ENCODE measurements around the gene CNGB1. TPM values are rescaled to one million over a fixed set of nuclear protein-coding genes. Genes with fewer than 3 reads are reported as not detected.
"Not testable (repeated sequence)": the region's sequence is repeated elsewhere in the genome, so short reads cannot be mapped to it uniquely, and the experiment has no call there.

CNGB1 gene
- polyA plus RNA-seq, 1 experiment: not detected

- H3K36me3 ChIP-seq (ENCODE audit: control insufficient read depth, insufficient read depth, low read length): no peaks in the 10 kb centered on the region
- no peak overlapping the region for H3K4me3 ChIP-seq (ENCODE audit: low read depth, low read length)
- ChIA-PET POLR2A (no interaction called here), CTCF (interaction anchor here (0.6 to 1.6 kb wide), 2 partner anchors 9 to 82 kb away, joined by 4 to 5 read pairs; no protein-coding TSS in a partner anchor)
- DNase-seq (ENCODE audit: low read depth): no peak
- peaks cover 15% of the 10 kb centered on the region for H3K27me3 ChIP-seq (ENCODE audit: control insufficient read depth, insufficient read depth, low read length)
- no peak for TF ChIP-seq CTCF (IDR thresholded peaks at IDR 0.05; ENCODE audit: insufficient read depth, low read depth, low read length)
These were observed 88.7 kb downstream of the CNGB1 start for GRCh38 chr16:57882206-57882605.

- ChIA-PET CTCF (interaction anchor here (1.7 kb wide), 1 partner anchor 19 kb away, joined by 5 read pairs; no protein-coding TSS in a partner anchor), POLR2A (no interaction called here)
- TF ChIP-seq CTCF (IDR thresholded peaks at IDR 0.05; ENCODE audit: insufficient read depth, low read depth, low read length): no peak
- H3K27me3 ChIP-seq (ENCODE audit: control insufficient read depth, insufficient read depth, low read length): peaks cover 10% of the 10 kb centered on the region
- no peak for DNase-seq (ENCODE audit: low read depth)
- no peak overlapping the region for H3K4me3 ChIP-seq (ENCODE audit: low read depth, low read length)
- no peaks in the 10 kb centered on the region for H3K36me3 ChIP-seq (ENCODE audit: control insufficient read depth, insufficient read depth, low read length)
These were observed 92.3 kb downstream of the CNGB1 start for GRCh38 chr16:57878586-57878985.

- no peak for DNase-seq (ENCODE audit: low read depth)
- Histone ChIP-seq H3K4me3 (ENCODE audit: low read depth, low read length) (no peak overlapping the region), H3K36me3 (ENCODE audit: control insufficient read depth, insufficient read depth, low read length) (no peaks in the 10 kb centered on the region), H3K27me3 (ENCODE audit: control insufficient read depth, insufficient read depth, low read length) (peaks cover 3% of the 10 kb centered on the region)
- TF ChIP-seq CTCF (IDR thresholded peaks at IDR 0.05; ENCODE audit: insufficient read depth, low read depth, low read length): no peak
- CTCF ChIA-PET: interaction anchor here (1.8 kb wide), 1 partner anchor 9 kb away, joined by 5 read pairs; no protein-coding TSS in a partner anchor
- POLR2A ChIA-PET: no interaction called here
These were observed 94.7 kb downstream of the CNGB1 start for GRCh38 chr16:57876210-57876609.

- DNase-seq (ENCODE audit: low read depth): no peak
- no peak overlapping the region for H3K4me3 ChIP-seq (ENCODE audit: low read depth, low read length)
- no peaks in the 10 kb centered on the region for H3K36me3 ChIP-seq (ENCODE audit: control insufficient read depth, insufficient read depth, low read length)
- H3K27me3 ChIP-seq (ENCODE audit: control insufficient read depth, insufficient read depth, low read length): peaks cover 3% of the 10 kb centered on the region
- ChIA-PET CTCF (no interaction called here), POLR2A (no interaction called here)
- TF ChIP-seq CTCF (IDR thresholded peaks at IDR 0.05; ENCODE audit: insufficient read depth, low read depth, low read length): no peak
These were observed 95.6 kb downstream of the CNGB1 start for GRCh38 chr16:57875347-57875746.

- Histone ChIP-seq H3K4me3 (ENCODE audit: low read depth, low read length) (no peak overlapping the region), H3K27me3 (ENCODE audit: control insufficient read depth, insufficient read depth, low read length) (no peaks in the 10 kb centered on the region; the same call in 1 of the 2 replicates), H3K36me3 (ENCODE audit: control insufficient read depth, insufficient read depth, low read length) (no peaks in the 10 kb centered on the region)
- no peak for DNase-seq (ENCODE audit: low read depth)
- POLR2A ChIA-PET: no interaction called here
- TF ChIP-seq CTCF (IDR thresholded peaks at IDR 0.05; ENCODE audit: insufficient read depth, low read depth, low read length): no peak
- CTCF ChIA-PET: no interaction called here
These were observed 97.7 kb downstream of the CNGB1 start for GRCh38 chr16:57873218-57873617.

GRCh38 chr16:57872764-57873163, 98.2 kb downstream of the CNGB1 start:
- H3K4me3 ChIP-seq (ENCODE audit: low read depth, low read length); H3K27me3 ChIP-seq (ENCODE audit: control insufficient read depth, insufficient read depth, low read length); DNase-seq (ENCODE audit: low read depth); POLR2A ChIA-PET; CTCF ChIA-PET; H3K36me3 ChIP-seq (ENCODE audit: control insufficient read depth, insufficient read depth, low read length): not testable (repeated sequence)
